ENCODE data around the gene ATAD3B.

Gene ATAD3B

GRCh38 chr1:1544544-1544943 lies 73.0 kb downstream of the ATAD3B start:
- Histone ChIP-seq H3K79me2 (ENCODE audit: insufficient read depth, low read length) (no peaks in the 10 kb centered on the region), H3K36me3 (ENCODE audit: insufficient read depth, low read length) (peaks cover 27% of the 10 kb centered on the region), H3K9me2 (ENCODE audit: low read depth, low read length) (no peaks in the 10 kb centered on the region), H3K4me3 (ENCODE audit: low read depth, low read length, poor library complexity, severe bottlenecking) (no peak overlapping the region), H3K9me3 (ENCODE audit: low read length) (no peaks in the 10 kb centered on the region), H3F3A (ENCODE audit: insufficient read depth, low read length) (no peaks in the 10 kb centered on the region), H4K20me1 (ENCODE audit: insufficient read depth, low read length) (no peaks in the 10 kb centered on the region), H2AFZ (ENCODE audit: low read length) (no peak overlapping the region), H3K27ac (ENCODE audit: low read depth, low read length, poor library complexity, severe bottlenecking) (no peak overlapping the region), H3K27me3 (ENCODE audit: insufficient read depth, low read length) (no peaks in the 10 kb centered on the region), H3K4me2 (ENCODE audit: low read length) (no peak overlapping the region), H3K9ac (ENCODE audit: low read length) (no peak overlapping the region), H3K4me1 (ENCODE audit: insufficient read depth, low read length, severe bottlenecking) (no peaks in the 10 kb centered on the region)
- TF ChIP-seq CTCF (IDR thresholded peaks at IDR 0.05; ENCODE audit: low read length), result no peak
- TF ChIP-seq EZH2 (IDR thresholded peaks at IDR 0.05; ENCODE audit: borderline replicate concordance, low read length), result no peak

All from OCI-LY1 (cell line).